DOHH2 (cell line): ENCODE measurements around the gene DACT3.

ENCODE experiments used
- EZH2phosphoT487 ChIP-seq: fragments of 200-600 bp; sonication (generic); IDR thresholded peaks from 2 replicates; pipeline ENCODE4 v1.6.1; 2017; ENCODE audit warnings: borderline replicate concordance, mild to moderate bottlenecking, antibody characterized with exemption, low read length, moderate library complexity, mixed read lengths
- TF ChIP-seq, protein P1 (sequence below): fragments of 200-600 bp; sonication (generic); IDR thresholded peaks from one replicate; pipeline ENCODE4 v1.5.1; 2014; ENCODE audit warnings: antibody characterized with exemption, mild to moderate bottlenecking, low read depth, low read length; ENCODE audit not compliant: poor library complexity, severe bottlenecking

- TF ChIP-seq, protein P1, sequence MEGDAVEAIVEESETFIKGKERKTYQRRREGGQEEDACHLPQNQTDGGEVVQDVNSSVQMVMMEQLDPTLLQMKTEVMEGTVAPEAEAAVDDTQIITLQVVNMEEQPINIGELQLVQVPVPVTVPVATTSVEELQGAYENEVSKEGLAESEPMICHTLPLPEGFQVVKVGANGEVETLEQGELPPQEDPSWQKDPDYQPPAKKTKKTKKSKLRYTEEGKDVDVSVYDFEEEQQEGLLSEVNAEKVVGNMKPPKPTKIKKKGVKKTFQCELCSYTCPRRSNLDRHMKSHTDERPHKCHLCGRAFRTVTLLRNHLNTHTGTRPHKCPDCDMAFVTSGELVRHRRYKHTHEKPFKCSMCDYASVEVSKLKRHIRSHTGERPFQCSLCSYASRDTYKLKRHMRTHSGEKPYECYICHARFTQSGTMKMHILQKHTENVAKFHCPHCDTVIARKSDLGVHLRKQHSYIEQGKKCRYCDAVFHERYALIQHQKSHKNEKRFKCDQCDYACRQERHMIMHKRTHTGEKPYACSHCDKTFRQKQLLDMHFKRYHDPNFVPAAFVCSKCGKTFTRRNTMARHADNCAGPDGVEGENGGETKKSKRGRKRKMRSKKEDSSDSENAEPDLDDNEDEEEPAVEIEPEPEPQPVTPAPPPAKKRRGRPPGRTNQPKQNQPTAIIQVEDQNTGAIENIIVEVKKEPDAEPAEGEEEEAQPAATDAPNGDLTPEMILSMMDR, result no peak
- no peak for TF ChIP-seq EZH2phosphoT487
Observed at GRCh38 chr19:46624958-46625661, 35.9 kb downstream of the DACT3 start, which contains the start of gene PTGIR.
